Measurements from ENCODE around the gene CTNND2.

CTNND2 gene

DNA sequence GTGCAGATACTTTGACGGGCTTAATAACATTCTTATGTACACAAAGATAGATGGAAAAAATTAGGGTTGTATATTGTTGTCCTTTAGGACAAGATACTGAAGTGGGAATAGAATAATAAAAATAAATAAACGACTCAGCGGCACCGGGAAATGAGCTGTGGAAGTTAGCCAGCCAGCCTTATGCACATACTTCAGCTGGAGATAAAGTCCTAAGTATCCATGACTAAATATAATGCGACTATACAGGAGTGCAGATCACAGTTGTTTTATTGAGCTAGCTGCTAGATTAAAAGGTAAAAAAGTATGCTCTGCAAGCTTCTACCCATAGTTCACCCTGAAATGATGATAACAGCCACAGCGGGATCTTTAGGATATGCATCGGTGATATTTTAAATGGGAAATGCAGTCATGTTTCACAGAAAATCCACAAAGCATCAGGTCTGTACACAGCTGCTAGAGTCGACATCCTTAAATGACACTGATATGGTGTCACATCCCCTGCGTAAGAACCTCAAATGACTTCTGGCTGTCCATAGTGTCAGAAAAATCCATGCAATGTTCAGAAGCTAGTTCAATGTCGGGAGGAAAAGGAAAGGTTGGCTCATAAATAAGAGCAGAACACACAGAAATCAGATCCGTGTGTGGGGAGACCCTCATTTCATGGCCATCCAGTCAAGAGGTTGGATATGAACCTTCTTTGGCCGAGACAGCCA is 750.4 kb downstream of the CTNND2 start:
- no peak overlapping the region for H3K27ac ChIP-seq
- TF ChIP-seq ZFX (IDR thresholded peaks at IDR 0.05) (no peak), CTCF (conservative IDR thresholded peaks at IDR 0.05) (no peak)

DNA sequence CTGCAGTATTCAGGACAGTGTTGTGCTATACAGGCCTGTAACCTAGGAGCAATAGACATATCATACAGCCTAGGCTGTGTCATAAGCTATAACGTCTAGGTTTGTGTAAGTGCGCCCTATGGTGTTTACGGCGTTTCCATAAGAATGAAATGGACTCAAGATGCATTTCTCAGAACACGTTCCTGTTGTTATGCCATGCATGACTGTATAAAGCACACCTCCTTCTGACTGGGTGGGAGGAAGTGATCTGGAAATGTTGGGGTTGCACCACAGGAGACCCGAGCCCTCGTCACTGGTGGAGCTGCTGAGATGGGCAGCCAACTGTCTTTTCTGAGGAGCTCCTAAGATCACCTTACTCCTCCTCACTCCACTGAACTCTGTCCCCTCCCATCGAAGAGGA is 751.9 kb downstream of the CTNND2 start:
- TF ChIP-seq ZFX (IDR thresholded peaks at IDR 0.05), result no peak
- no peak for TF ChIP-seq CTCF (conservative IDR thresholded peaks at IDR 0.05)
- H3K27ac ChIP-seq, result no peak overlapping the region

DNA sequence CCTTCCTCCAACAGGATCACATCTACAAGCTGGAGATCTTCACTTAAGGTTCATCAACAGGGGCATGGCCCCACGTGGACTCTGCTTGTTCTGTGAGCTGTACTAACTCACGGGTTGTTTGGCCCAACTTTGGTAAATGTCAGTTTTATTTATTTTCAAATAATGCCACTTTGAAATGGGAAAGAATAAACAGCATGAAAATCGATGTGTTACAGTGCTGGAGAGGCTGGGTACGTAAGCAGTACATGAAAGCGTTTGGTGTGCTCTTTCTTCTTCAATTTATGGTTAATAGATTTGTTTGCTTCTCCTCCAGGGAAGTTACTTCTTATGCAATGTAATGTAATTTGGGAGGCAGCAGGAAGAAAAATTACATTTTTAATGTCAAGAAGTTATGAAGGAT is 753.3 kb downstream of the CTNND2 start:
- H3K27ac ChIP-seq, result no peak overlapping the region
- no peak for TF ChIP-seq ZFX (IDR thresholded peaks at IDR 0.05)
- TF ChIP-seq CTCF (conservative IDR thresholded peaks at IDR 0.05), result no peak

GRCh38 chr5:11148810-11149539 is 755.3 kb downstream of the CTNND2 start:
- no peak overlapping the region for H3K27ac ChIP-seq
- no peak for TF ChIP-seq CTCF (conservative IDR thresholded peaks at IDR 0.05)
- no peak for TF ChIP-seq ZFX (IDR thresholded peaks at IDR 0.05)

GRCh38 chr5:11146171-11146570 is 758.1 kb downstream of the CTNND2 start:
- TF ChIP-seq ZFX (IDR thresholded peaks at IDR 0.05) (no peak), CTCF (conservative IDR thresholded peaks at IDR 0.05) (no peak)

GRCh38 chr5:11143456-11144267 is 760.6 kb downstream of the CTNND2 start:
- TF ChIP-seq CTCF (conservative IDR thresholded peaks at IDR 0.05), result no peak
- no peak for TF ChIP-seq ZFX (IDR thresholded peaks at IDR 0.05)
- H3K27ac ChIP-seq, result no peak overlapping the region

More at GRCh38 chr5:11146171-11146570, 758.1 kb downstream of the CTNND2 start:
- H3K27ac ChIP-seq, result no peak overlapping the region

Measured in C4-2B (cell line).